Loucy (cell line): ENCODE measurements around the gene EPHB1.

Experiments used
- H2AFZ ChIP-seq: fragments of 200-600 bp; sonication (generic); 2 replicates; pipeline ENCODE4 v1.6.0; 2016; ENCODE audit warnings: antibody characterized with exemption, mild to moderate bottlenecking, low read length, moderate library complexity
- H3F3A ChIP-seq: fragments of 200-600 bp; 2 replicates; pipeline ENCODE4 v1.6.0; 2016; ENCODE audit warnings: antibody characterized with exemption, low read depth, mild to moderate bottlenecking
- H3K27me3 ChIP-seq: fragments of 200-600 bp; sonication (generic); 2 replicates; pipeline ENCODE4 v1.6.1; 2014; ENCODE audit warnings: low read length, mild to moderate bottlenecking; ENCODE audit not compliant: insufficient read depth, poor library complexity, severe bottlenecking
- H3K36me3 ChIP-seq: fragments of 200-600 bp; sonication (generic); 2 replicates; pipeline ENCODE4 v1.6.1; 2016; ENCODE audit warnings: low read length; ENCODE audit not compliant: insufficient read depth
- H3K4me1 ChIP-seq: fragments of 200-600 bp; sonication (generic); 2 replicates; pipeline ENCODE4 v1.5.1; 2014; ENCODE audit warnings: low read length, mild to moderate bottlenecking; ENCODE audit not compliant: insufficient read depth, poor library complexity, severe bottlenecking
- H3K4me2 ChIP-seq: fragments of 200-600 bp; sonication (generic); 2 replicates; pipeline ENCODE4 v1.6.0; 2014; ENCODE audit warnings: antibody characterized with exemption, low read length, low read depth, mild to moderate bottlenecking; ENCODE audit not compliant: poor library complexity, severe bottlenecking
- H3K4me3 ChIP-seq: fragments of 200-600 bp; sonication (generic); 2 replicates; pipeline ENCODE4 v1.5.1; 2014; ENCODE audit warnings: low read length, mild to moderate bottlenecking, mixed read lengths; ENCODE audit not compliant: poor library complexity, severe bottlenecking
- H3K79me2 ChIP-seq: fragments of 200-600 bp; sonication (generic); 2 replicates; pipeline ENCODE4 v1.6.1; 2014; ENCODE audit warnings: low read length; ENCODE audit not compliant: insufficient read depth
- H3K9ac ChIP-seq: fragments of 200-600 bp; sonication (generic); 2 replicates; pipeline ENCODE4 v1.6.0; 2014; ENCODE audit warnings: mild to moderate bottlenecking, low read depth, low read length, moderate library complexity; ENCODE audit not compliant: poor library complexity, severe bottlenecking
- H3K9me2 ChIP-seq: fragments of 200-600 bp; sonication (generic); replicated peaks from 2 replicates; pipeline ENCODE4 v1.6.1; 2016; ENCODE audit warnings: low read depth, low read length, mixed read lengths
- H3K9me3 ChIP-seq: fragments of 200-600 bp; sonication (generic); 2 replicates; pipeline ENCODE4 v1.6.1; 2014; ENCODE audit warnings: mild to moderate bottlenecking, antibody characterized with exemption, low read length, low read depth; ENCODE audit not compliant: insufficient read depth
- H4K20me1 ChIP-seq: fragments of 200-600 bp; sonication (generic); 2 replicates; pipeline ENCODE4 v1.6.0; 2014; ENCODE audit warnings: antibody characterized with exemption, low read length, mild to moderate bottlenecking; ENCODE audit not compliant: insufficient read depth, poor library complexity, severe bottlenecking
- CTCF ChIP-seq: fragments of 200-600 bp; sonication (generic); conservative IDR thresholded peaks from 2 replicates; pipeline ENCODE4 v1.5.1; 2014; ENCODE audit warnings: mild to moderate bottlenecking, antibody characterized with exemption, low read length
- EZH2phosphoT487 ChIP-seq: fragments of 200-600 bp; IDR thresholded peaks from 2 replicates; pipeline ENCODE4 v1.6.1; 2018; ENCODE audit warnings: antibody characterized with exemption, mild to moderate bottlenecking, moderate library complexity, borderline replicate concordance

The EPHB1 gene

GRCh38 chr3:134809427-134810051, 14.5 kb downstream of the EPHB1 start:
- H3K9me2 ChIP-seq: no peaks in the 10 kb centered on the region
- no peaks in the 10 kb centered on the region for H3K4me1 ChIP-seq
- no peaks in the 10 kb centered on the region for H3K9me3 ChIP-seq
- H3K4me2 ChIP-seq: no peak overlapping the region
- no peak overlapping the region for H3K9ac ChIP-seq
- no peaks in the 10 kb centered on the region for H4K20me1 ChIP-seq
- H2AFZ ChIP-seq: no peak overlapping the region
- no peak for TF ChIP-seq EZH2phosphoT487
- TF ChIP-seq CTCF: no peak
- H3K4me3 ChIP-seq: no peak overlapping the region
- H3K27me3 ChIP-seq: no peaks in the 10 kb centered on the region
- no peaks in the 10 kb centered on the region for H3F3A ChIP-seq
- H3K79me2 ChIP-seq: no peaks in the 10 kb centered on the region
- H3K36me3 ChIP-seq: no peaks in the 10 kb centered on the region

GRCh38 chr3:134810052-134810435, 15.0 kb downstream of the EPHB1 start:
- Histone ChIP-seq H3K9ac (no peak overlapping the region), H3K79me2 (no peaks in the 10 kb centered on the region), H3K36me3 (no peaks in the 10 kb centered on the region), H3K4me3 (no peak overlapping the region), H3K4me1 (no peaks in the 10 kb centered on the region), H3K9me3 (no peaks in the 10 kb centered on the region), H2AFZ (no peak overlapping the region), H4K20me1 (no peaks in the 10 kb centered on the region), H3K9me2 (no peaks in the 10 kb centered on the region), H3K4me2 (no peak overlapping the region), H3K27me3 (no peaks in the 10 kb centered on the region), H3F3A (no peaks in the 10 kb centered on the region)
- TF ChIP-seq CTCF (no peak), EZH2phosphoT487 (no peak)

GRCh38 chr3:134810850-134811249, 15.8 kb downstream of the EPHB1 start:
- no peak overlapping the region for H3K4me2 ChIP-seq

More at GRCh38 chr3:134810850-134811249, 15.8 kb downstream of the EPHB1 start:
- H3K9ac ChIP-seq: no peak overlapping the region
- H3K9me2 ChIP-seq: no peaks in the 10 kb centered on the region
- H3F3A ChIP-seq: no peaks in the 10 kb centered on the region
- TF ChIP-seq CTCF (no peak), EZH2phosphoT487 (no peak)
- no peak overlapping the region for H3K4me3 ChIP-seq
- no peaks in the 10 kb centered on the region for H3K36me3 ChIP-seq
- H3K4me1 ChIP-seq: no peaks in the 10 kb centered on the region
- no peak overlapping the region for H2AFZ ChIP-seq
- no peaks in the 10 kb centered on the region for H4K20me1 ChIP-seq
- no peaks in the 10 kb centered on the region for H3K9me3 ChIP-seq
- H3K27me3 ChIP-seq: no peaks in the 10 kb centered on the region
- no peaks in the 10 kb centered on the region for H3K79me2 ChIP-seq
